GM18520 (cell line): ENCODE data around the gene GPRIN3.

Experiments
- ATAC-seq: cut with Tn5 transposase; IDR thresholded peaks from one replicate; pipeline ENCODE4 v1.9.1; 2021; ENCODE audit not compliant: unreplicated experiment

GPRIN3 gene

GRCh38 chr4:89307446-89308160, at the start of gene GPRIN3:
GPRIN3 (minus strand) TSS chr4:89307800; CDS start chr4:89250110, 57,690 bp downstream.
- peak; percentile 57 for ATAC-seq

DNA sequence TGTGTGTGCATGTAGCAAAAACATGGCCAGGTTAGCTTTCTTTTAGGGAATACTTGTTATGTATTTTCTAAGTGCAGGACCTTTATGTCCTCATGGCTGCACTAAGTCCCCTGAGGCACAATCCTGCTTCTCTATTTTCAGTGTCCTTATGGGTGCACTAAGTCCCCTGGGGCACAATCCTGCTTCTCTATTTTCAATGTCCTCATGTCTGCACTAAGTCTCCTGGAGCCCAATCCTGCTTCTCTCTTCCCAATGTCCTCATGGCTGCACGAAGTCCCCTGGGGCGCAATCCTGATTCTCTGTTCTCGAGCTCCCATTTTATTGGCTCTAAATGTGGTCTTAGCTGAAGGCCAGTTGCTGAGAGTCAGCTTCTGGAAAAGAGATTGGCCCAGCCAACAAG, 49.7 kb upstream of the GPRIN3 start:
- no peak for ATAC-seq

DNA sequence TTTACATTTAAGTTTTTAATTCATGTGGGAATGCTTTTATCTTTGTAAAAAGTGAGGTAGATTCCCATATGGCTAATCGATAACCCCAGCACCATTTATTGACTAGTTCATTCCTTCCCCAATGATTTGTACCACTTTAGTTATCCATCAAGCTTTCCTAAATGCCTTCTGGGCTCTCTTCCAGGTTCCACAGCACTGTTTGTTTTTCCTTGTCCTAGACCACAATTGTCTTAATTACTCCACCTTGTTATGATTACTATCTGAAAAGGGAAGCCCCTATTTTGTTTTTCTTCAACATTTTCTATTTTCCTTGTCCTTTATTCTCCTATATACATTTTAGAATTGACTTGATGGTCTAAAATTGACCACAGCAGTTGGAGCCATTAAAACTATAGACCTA, 48.5 kb upstream of the GPRIN3 start:
- no peak for ATAC-seq

- ATAC-seq, result no peak
These were observed 45.9 kb upstream of the GPRIN3 start for GRCh38 chr4:89353514-89353913.

DNA sequence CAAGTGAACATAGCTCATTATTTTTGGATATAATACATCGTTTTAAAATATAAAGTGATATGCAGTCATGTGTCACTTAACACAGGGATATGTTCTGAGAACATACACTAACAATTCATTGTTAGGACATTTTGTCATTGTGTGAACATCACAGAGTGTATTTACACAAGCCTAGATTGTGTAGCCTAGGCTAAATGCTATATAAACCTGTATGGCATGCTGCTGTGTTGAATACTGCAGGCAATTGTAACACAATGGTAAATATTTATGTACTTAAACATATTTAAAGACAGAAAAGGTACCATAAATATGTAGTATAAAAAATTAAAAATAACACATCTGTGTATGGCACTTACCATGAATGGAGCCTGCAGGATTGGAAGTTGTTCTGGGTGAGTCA, 44.9 kb upstream of the GPRIN3 start:
- no peak for ATAC-seq

DNA sequence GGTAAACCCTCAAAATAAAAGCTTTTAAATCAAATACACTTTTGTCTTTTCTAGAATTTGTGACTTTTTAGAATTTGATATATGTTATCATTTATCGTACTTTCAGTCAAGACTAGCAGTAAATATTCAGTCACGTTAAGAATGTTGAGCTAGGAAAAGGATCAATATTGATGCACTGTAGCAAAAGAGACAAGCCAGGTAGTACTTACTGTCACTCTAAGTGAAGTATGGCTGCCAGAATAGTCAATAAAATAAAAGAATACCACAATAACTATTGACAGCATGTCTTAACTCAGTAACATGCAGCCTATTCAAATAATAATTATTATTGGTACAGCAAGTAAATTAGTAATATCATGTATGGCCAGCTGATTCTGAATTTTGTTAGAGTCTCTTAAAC, 43.6 kb upstream of the GPRIN3 start:
- no peak for ATAC-seq

DNA sequence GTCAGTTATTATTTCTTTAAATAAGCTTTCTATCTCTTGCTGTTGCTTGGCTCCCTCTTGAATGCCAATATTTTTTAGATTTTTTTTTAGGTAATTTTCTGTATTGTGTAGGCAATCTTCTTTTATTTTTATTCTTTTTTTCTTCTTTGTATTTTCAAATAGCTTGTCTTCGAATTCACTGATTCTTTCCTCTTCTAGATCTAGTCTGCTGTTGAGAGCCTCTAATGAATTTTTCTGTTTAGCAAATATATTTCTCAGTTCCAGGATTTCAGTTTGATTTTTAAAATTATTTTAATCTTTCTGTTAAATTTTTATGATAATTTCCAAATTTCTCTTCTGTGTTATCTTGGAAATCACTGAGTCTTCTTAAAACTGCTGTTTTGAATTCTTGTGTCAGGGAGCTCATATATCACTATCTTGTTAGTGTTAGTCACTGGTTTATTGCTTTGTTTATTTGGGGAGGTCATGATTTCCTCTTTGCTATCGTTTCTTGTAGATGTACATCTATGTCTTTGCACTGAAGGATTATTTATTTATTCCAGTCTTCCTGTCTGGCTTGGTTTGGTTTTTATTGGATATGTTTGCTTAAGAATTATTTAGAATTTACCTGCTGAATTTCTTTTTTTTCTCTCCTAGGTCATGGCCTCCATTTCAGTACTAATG, 39.9 kb upstream of the GPRIN3 start:
- ATAC-seq, result no peak

GRCh38 chr4:89344571-89344970, 37.0 kb upstream of the GPRIN3 start:
- ATAC-seq, result no peak

GRCh38 chr4:89338206-89338605, 30.6 kb upstream of the GPRIN3 start:
- ATAC-seq, result no peak

GRCh38 chr4:89337681-89338080, 30.1 kb upstream of the GPRIN3 start:
- ATAC-seq, result no peak

GRCh38 chr4:89336818-89337420, 29.3 kb upstream of the GPRIN3 start:
- no peak for ATAC-seq

- no peak for ATAC-seq
These were observed 27.2 kb upstream of the GPRIN3 start for GRCh38 chr4:89334830-89335229.

- ATAC-seq, result no peak
These were observed 26.7 kb upstream of the GPRIN3 start for GRCh38 chr4:89334311-89334710.

DNA sequence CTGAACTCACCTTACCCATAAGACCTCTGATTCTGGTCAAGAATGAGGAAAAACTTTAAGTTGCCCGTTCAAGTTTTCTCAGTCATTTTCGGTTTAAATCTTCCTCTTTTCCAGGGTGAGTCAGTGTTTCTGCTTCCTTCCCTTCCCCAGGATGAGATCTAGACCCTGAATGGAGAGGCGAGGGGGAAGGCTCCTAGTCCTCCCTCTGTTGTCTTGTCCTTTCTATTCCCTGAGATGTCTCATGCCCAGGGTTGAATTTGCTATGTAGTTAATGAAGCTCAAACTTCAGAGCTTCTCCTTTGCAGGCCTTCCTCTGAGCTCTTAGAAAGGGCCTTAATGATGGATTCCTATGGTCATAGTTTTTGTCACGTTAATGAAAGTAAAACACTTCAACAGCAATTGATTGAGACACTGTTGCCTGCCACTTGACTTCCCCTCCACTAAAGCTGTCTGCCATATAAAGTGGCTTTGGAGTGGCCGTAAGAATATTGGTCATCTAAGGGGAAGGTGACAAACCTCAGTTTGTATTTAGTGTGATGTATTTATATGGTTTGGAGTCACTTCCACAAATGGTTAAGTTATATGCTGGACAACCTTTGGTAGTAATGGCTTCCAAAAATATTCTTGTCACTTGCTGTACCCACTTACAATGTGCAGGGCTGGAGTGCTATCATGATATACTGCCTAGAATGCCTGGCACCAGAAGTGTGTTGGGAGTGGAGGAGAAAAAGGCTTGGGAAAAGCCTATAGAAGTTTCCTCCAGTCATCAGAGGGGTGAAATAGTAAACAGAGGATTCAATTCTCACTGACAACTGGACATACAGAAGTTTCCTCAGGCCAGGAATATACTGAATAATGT, 24.3 kb upstream of the GPRIN3 start:
- no peak for ATAC-seq

DNA sequence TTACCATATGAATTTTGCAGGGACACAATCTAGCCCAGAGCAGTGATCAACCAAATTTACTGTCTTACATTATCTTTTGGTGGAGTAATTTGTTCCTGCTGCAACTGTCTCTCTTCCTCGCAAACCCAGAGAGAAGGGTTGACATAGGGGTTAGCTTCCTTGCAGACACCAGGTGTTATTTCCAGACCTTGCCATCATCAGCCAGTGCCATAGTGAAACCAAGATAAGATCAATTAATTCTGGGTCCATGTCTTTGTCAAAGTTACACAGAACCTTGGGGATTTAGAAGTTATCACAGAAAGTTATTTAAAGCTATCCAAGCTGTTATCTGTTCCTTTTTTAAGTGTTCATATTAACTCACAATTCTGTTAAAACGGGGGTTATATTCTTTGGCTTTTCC, 23.6 kb upstream of the GPRIN3 start:
- no peak for ATAC-seq

DNA sequence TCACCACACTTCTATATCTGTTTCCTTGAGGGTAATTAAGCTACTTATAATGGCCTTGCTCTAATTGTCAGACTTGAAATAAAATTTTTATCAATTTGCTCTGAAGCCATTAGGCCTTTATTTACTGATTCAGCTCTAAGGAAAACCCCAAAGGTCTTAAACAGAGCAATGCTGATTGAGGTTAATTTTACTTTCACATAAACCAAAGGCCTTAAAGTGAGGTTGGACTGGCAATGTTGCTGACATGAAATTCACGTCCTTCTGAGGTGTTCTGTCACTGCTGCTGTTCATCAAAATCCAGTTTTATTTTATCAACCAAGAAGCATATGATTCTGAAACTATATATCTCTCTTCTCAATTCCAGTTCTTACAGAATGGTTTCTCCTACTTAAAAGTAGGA, 21.7 kb upstream of the GPRIN3 start:
- ATAC-seq, result no peak

DNA sequence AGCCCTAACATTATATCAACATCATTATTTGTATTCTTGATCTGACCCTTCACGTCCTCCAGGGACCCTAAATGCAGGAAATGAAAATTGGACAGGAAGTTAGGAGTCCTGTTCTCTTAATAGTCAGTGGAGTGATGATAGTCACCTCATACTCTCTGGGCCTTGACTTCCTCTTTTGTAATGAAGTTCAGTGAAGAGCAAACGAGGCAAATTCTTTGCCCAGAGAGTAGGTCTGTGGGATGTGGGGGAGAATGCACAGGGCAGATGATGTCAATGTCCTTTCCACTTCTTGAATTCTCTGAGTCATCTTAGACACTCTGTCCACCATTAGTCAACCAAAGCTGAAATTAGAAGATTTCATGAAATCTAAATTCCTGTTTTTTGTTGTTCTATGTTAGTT, 17.1 kb upstream of the GPRIN3 start:
- ATAC-seq, result peak; percentile 86

GRCh38 chr4:89322671-89323070, 15.1 kb upstream of the GPRIN3 start:
- no peak for ATAC-seq

DNA sequence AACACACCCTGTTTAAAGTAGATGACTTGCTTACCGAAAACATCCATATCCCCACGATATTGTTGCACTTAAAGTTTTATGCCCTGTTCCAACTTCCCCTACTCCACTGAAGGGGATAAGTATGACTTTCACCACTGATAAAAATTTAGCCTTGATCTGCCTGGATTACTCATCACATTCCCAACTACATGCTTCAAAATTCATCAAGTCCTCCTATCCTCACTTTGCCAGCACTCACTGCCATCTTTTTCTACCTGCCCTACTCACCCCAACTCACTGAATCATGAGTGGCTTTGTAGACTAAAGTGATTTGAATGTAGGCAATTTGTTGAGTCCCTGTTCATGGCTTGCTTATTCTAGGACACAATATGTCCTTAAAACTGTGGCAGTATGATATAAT, 12.2 kb upstream of the GPRIN3 start:
- ATAC-seq, result no peak

- no peak for ATAC-seq
These were observed 9.3 kb upstream of the GPRIN3 start for GRCh38 chr4:89316931-89317366.

DNA sequence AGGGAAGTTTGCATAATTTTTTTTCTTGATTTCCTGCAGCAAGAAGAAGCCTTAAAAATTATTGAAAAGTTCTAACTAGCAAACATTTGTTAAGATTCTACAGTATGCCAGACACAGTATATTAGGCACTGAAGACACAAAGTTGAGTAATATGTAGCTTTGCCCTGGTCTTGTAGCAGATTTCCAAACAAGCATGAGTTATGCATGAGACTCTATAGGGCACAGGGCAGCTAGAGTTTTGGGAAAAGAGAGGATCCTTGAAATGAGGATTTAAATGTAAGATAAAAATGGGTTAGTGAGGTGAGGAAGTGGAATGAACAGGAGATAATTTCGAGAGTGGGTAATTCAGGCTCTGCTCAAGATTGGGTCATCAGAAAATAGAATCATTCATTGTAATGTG, 8.6 kb upstream of the GPRIN3 start:
- ATAC-seq, result no peak
